Tibial artery (tissue), 4 donors: Measurements from ENCODE around the gene ZFP36.

Source experiments
- DNase-seq, 2 donors: peaks; one replicate each; pipeline ENCODE4 v3.0.0-alpha.2; 2019
- H3K27ac ChIP-seq, 2 donors: fragments of 200-600 bp; sonication (generic) in 1 of 2; 1 replicate in 1 of 2; 2 replicates in 1 of 2; pipeline ENCODE4 v1.5.1; 2018 to 2019; ENCODE audit warnings: mild to moderate bottlenecking in 1 of 2
- H3K27me3 ChIP-seq, 2 donors: fragments of 200-600 bp; sonication (generic) in 1 of 2; one replicate each; pipeline versions ENCODE4 v1.5.1 to v1.6.0; 2016 to 2019
- H3K36me3 ChIP-seq, 3 donors: fragments of 200-600 bp; sonication (generic) in 2 of 3; one replicate each; pipeline ENCODE4 v1.5.1; 2016 to 2019; ENCODE audit warnings: mild to moderate bottlenecking in 2 of 3
- H3K4me1 ChIP-seq, 4 donors: fragments of 200-600 bp; sonication (generic) in 2 of 4; 1 replicate in 3 of 4; 2 replicates in 1 of 4; pipeline ENCODE4 v1.5.1; 2016 to 2019
- H3K4me3 ChIP-seq, 2 donors: fragments of 200-600 bp; sonication (generic) in 1 of 2; 1 replicate in 1 of 2; 2 replicates in 1 of 2; pipeline ENCODE4 v1.5.1; 2018 to 2019; ENCODE audit warnings: mild to moderate bottlenecking in 2 of 2
- H3K9me3 ChIP-seq, 3 donors: fragments of 200-600 bp; sonication (generic) in 1 of 3; one replicate each; pipeline ENCODE4 v1.5.1; 2016 to 2019
- intact Hi-C: fragments of 100-400 bp; cut with DNase I; formaldehyde crosslinking; loops from one replicate; pipeline ENCODE4 v1.15.0; 2023; ENCODE audit warnings: low total_unique reads
- TF ChIP-seq, protein P1 (sequence below), 2 experiments: fragments of 200-600 bp in 1 of 2; fragments of 450-650 bp in 1 of 2; IDR thresholded peaks; one replicate each; pipeline ENCODE4 v1.5.1; 2017 to 2019; ENCODE audit warnings: antibody characterized with exemption in 2 of 2, mild to moderate bottlenecking in 1 of 2, moderate library complexity in 1 of 2

ZFP36 gene

GRCh38 chr19:39380521-39381502 is 25.8 kb upstream of the ZFP36 start:
- no peak for DNase-seq
- Histone ChIP-seq H3K27ac (no peak overlapping the region), H3K4me3 (no peak overlapping the region), H3K9me3 (no peaks in the 10 kb centered on the region), H3K36me3 (peaks cover 80 to 100% (median 94%) of the 10 kb centered on the region in 3 donors), H3K4me1 (no peaks in the 10 kb centered on the region), H3K27me3 (no peaks in the 10 kb centered on the region)
- TF ChIP-seq, protein P1, sequence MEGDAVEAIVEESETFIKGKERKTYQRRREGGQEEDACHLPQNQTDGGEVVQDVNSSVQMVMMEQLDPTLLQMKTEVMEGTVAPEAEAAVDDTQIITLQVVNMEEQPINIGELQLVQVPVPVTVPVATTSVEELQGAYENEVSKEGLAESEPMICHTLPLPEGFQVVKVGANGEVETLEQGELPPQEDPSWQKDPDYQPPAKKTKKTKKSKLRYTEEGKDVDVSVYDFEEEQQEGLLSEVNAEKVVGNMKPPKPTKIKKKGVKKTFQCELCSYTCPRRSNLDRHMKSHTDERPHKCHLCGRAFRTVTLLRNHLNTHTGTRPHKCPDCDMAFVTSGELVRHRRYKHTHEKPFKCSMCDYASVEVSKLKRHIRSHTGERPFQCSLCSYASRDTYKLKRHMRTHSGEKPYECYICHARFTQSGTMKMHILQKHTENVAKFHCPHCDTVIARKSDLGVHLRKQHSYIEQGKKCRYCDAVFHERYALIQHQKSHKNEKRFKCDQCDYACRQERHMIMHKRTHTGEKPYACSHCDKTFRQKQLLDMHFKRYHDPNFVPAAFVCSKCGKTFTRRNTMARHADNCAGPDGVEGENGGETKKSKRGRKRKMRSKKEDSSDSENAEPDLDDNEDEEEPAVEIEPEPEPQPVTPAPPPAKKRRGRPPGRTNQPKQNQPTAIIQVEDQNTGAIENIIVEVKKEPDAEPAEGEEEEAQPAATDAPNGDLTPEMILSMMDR (IDR thresholded peaks at IDR 0.05): no peak
- intact Hi-C loops: no loop called here

DNA sequence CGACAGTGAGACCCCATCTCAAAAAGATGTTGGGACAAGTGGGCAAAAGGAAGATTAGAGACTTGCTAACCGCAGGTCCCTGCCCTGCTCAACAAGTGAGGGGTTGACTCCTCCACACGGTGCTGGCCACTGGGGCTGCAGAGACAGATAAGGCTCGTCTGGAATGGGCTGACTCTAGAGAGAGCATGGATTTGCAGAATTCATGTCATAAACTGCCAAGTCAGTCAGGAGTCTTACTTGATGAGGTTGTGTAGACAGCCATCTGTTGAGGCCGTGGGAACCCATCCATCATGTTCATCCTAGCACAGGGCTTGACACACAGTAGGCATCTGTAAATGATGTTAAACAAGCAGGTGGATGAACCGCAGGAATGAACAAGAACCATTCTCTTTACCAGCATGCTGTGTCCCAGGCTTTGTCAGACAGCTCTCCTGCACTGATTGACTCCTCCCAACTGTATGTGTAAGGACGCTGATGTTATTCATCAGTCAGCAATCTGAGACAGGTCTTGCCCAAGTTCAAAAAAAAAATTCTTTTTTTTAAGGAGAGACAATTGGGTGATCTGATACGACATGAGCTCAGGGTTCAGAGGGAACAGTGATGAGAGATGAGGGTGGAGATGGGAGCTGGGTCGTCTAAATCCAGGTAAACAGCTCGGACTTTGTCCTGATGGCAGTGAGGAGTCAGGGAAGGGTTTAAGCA is 24.6 kb upstream of the ZFP36 start:
- H3K27me3 ChIP-seq: no peaks in the 10 kb centered on the region
- TF ChIP-seq, protein P1 (IDR thresholded peaks at IDR 0.05): no peak
- peaks cover 80 to 100% (median 94%) of the 10 kb centered on the region in 3 donors for H3K36me3 ChIP-seq
- no peak overlapping the region for H3K4me3 ChIP-seq
- no peaks in the 10 kb centered on the region for H3K9me3 ChIP-seq
- H3K4me1 ChIP-seq: no peaks in the 10 kb centered on the region
- intact Hi-C loops: no loop called here
- H3K27ac ChIP-seq: no peak overlapping the region
- no peak for DNase-seq

- no peak overlapping the region for H3K27ac ChIP-seq
- DNase-seq: no peak
- TF ChIP-seq, protein P1 (IDR thresholded peaks at IDR 0.05): no peak
- peaks cover 0 to 5% (median 0%) of the 10 kb centered on the region in 4 donors for H3K4me1 ChIP-seq
- no peak overlapping the region for H3K4me3 ChIP-seq
- H3K36me3 ChIP-seq: peaks cover 74 to 100% (median 93%) of the 10 kb centered on the region in 3 donors
- intact Hi-C loops: no loop called here
- no peaks in the 10 kb centered on the region for H3K27me3 ChIP-seq
- H3K9me3 ChIP-seq: no peaks in the 10 kb centered on the region
Observed at GRCh38 chr19:39382991-39383828, 23.4 kb upstream of the ZFP36 start.

DNA sequence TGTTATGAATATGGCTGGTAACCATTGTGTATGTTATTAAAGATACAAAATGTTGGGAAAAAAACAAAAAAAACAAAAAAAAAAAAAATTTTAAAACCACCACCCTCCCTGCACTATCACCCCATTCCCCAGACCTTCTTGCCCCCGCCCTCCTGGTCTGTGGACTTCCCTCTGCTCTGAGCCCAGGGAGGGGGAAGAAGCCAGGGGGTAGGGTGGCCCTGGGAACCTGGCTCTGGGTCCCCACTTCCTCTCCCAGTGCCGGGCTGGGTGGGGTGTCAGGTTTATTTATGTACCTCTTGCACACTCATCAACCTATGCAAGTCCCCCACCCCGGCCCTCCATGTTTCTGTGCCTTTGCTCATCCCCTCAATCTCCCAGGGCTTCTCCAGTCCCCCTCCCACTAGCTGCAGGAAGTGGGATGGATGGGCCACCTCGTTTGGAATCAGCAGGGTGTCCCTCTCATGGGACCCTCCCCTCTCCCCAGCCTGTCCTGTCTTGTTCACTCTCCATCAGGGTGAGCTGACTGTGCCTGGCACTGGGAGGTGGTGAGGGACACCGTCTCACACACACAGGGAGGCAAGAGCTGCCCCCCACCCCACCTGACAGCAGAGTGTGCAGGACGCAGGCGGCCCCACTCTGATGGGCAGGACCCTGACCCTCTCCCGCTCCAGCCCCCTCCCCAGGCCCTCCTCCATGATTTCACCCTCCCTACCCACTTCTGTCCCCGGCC is 21.6 kb upstream of the ZFP36 start:
- DNase-seq: no peak
- H3K4me3 ChIP-seq: no peak overlapping the region
- H3K9me3 ChIP-seq: no peaks in the 10 kb centered on the region
- TF ChIP-seq, protein P1 (IDR thresholded peaks at IDR 0.05): no peak
- intact Hi-C loops: no loop called here
- H3K4me1 ChIP-seq: peaks cover 0 to 14% (median 7%) of the 10 kb centered on the region in 4 donors
- no peaks in the 10 kb centered on the region for H3K27me3 ChIP-seq
- H3K36me3 ChIP-seq: peaks cover 56 to 98% (median 84%) of the 10 kb centered on the region in 3 donors
- H3K27ac ChIP-seq: no peak overlapping the region
